ENCODE measurements around the gene PCDH9.

PCDH9 gene

DNA sequence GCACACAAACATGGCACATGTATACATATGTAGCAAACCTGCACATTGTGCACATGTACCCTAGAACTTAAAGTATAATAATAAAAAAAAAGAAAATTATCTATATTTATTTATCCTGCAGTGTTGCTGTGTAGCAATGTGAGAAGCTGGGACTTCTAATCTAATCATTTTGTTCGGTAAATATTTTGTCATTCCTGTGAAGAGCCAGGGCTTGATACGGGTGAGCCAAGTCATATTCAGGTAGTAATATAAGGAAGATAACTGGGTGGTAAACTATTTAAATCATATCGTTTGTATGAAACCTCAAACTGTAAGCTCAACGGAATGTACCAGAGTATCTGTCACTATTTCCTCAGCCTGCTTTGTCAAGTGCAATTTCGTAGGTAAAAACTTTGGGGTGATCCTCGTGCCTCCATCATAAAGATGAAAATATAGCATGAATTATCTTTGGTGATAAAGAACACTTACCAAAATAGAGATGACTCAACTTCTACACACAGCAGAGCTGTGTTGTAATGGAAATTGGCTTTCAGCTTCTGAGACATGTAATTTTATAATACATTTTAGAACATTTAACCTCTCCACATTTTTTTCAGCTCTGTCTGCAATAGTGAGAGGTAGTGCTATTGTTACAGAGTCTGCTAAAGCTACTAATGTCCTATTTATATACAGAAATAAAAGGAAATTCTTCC, 92.9 kb downstream of the PCDH9 start:
- Histone ChIP-seq H4K8ac (ENCODE audit: low read depth, low read length) (no peak overlapping the region), H4K91ac (ENCODE audit: low read depth, low read length, poor library complexity) (no peak overlapping the region), H3K4me1 (ENCODE audit: control insufficient read depth in 2 of 2, insufficient read depth in 1 of 2, low read depth in 1 of 2, low read length in 2 of 2) (peaks cover 2 to 17% of the 10 kb centered on the region in 2 donors), H3K79me1 (ENCODE audit: low read depth, low read length) (no peaks in the 10 kb centered on the region), H3K9me3 (replicated peaks in 1 of 2; ENCODE audit: control insufficient read depth in 2 of 2, insufficient read depth in 1 of 2, low read depth in 1 of 2, low read length in 2 of 2) (no peaks in the 10 kb centered on the region), H3K4me3 (ENCODE audit: low read length in 2 of 2) (no peak overlapping the region), H2AK5ac (ENCODE audit: low read depth, low read length) (no peak overlapping the region), H3K14ac (ENCODE audit: low read length) (no peak overlapping the region), H3K23ac (ENCODE audit: low read depth, low read length, poor library complexity) (no peak overlapping the region), H2AFZ (ENCODE audit: low read length) (peak overlapping the region; percentile 35), H3K18ac (ENCODE audit: low read length) (no peak overlapping the region), H2BK15ac (ENCODE audit: low read length) (no peak overlapping the region), H3K27me3 (ENCODE audit: control insufficient read depth in 3 of 3, insufficient read depth in 3 of 3, low read depth in 1 of 3, low read length in 3 of 3) (no peaks in the 10 kb centered on the region), H2BK12ac (ENCODE audit: low read length) (no peak overlapping the region), H2BK120ac (ENCODE audit: low read depth, low read length) (no peak overlapping the region), H2BK5ac (ENCODE audit: low read length) (no peak overlapping the region), H3K4me2 (ENCODE audit: insufficient read depth, low read length, poor library complexity, severe bottlenecking) (no peak overlapping the region), H3K4ac (ENCODE audit: low read length) (no peak overlapping the region), H3K36me3 (replicated peaks in 1 of 2; ENCODE audit: control insufficient read depth in 2 of 2, insufficient read depth in 2 of 2, low read length in 2 of 2) (no peaks in the 10 kb centered on the region), H3K9ac (ENCODE audit: low read depth, low read length, poor library complexity) (no peak overlapping the region), H3K27ac (replicated peaks; ENCODE audit: low read length) (no peak overlapping the region)
- no CpG with 5 or more reads among the region's 6 CpGs for WGBS, 2 donors (ENCODE audit: extremely low coverage in 2 of 2, insufficient read length in 2 of 2, insufficient replicate concordance in 1 of 2)
- no peak for DNase-seq (ENCODE audit: low spot score)

DNA sequence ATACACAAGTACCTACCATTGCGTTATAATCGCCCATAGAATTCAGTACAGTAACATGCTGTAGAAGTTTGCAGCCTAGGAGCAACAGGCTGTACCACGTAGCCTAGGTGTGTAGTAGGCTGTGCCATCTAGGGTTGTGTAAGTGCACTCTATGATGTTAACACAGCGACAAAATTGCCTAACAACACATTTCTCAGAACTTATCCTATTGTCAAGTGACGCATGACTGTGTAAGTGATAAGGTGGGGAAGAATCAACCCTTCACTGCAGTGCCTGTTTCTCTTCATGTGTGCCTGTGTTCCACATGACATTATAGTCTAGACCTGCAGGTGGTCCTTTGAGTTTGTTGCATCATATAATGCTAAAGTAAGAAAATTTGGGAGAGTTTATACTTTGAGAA, 94.0 kb downstream of the PCDH9 start:
- H3K27me3 ChIP-seq (ENCODE audit: control insufficient read depth in 3 of 3, insufficient read depth in 3 of 3, low read depth in 1 of 3, low read length in 3 of 3), result no peaks in the 10 kb centered on the region
- H2AK5ac ChIP-seq (ENCODE audit: low read depth, low read length), result no peak overlapping the region
- WGBS, 2 donors (ENCODE audit: extremely low coverage in 2 of 2, insufficient read length in 2 of 2, insufficient replicate concordance in 1 of 2), result no CpG with 5 or more reads among the region's 5 CpGs
- H3K9me3 ChIP-seq (replicated peaks in 1 of 2; ENCODE audit: control insufficient read depth in 2 of 2, insufficient read depth in 1 of 2, low read depth in 1 of 2, low read length in 2 of 2), result no peaks in the 10 kb centered on the region
- DNase-seq (ENCODE audit: low spot score), result no peak
- H2BK12ac ChIP-seq (ENCODE audit: low read length), result no peak overlapping the region
- no peak overlapping the region for H3K4me2 ChIP-seq (ENCODE audit: insufficient read depth, low read length, poor library complexity, severe bottlenecking)
- H3K27ac ChIP-seq (replicated peaks; ENCODE audit: low read length), result no peak overlapping the region
- H3K9ac ChIP-seq (ENCODE audit: low read depth, low read length, poor library complexity), result no peak overlapping the region
- H4K91ac ChIP-seq (ENCODE audit: low read depth, low read length, poor library complexity), result no peak overlapping the region
- no peak overlapping the region for H2AFZ ChIP-seq (ENCODE audit: low read length)
- no peak overlapping the region for H4K8ac ChIP-seq (ENCODE audit: low read depth, low read length)
- peaks cover 2 to 17% of the 10 kb centered on the region in 2 donors for H3K4me1 ChIP-seq (ENCODE audit: control insufficient read depth in 2 of 2, insufficient read depth in 1 of 2, low read depth in 1 of 2, low read length in 2 of 2)
- no peak overlapping the region for H3K14ac ChIP-seq (ENCODE audit: low read length)
- peak overlapping the region; percentile 8 for H3K18ac ChIP-seq (ENCODE audit: low read length)
- H3K23ac ChIP-seq (ENCODE audit: low read depth, low read length, poor library complexity), result no peak overlapping the region
- H2BK120ac ChIP-seq (ENCODE audit: low read depth, low read length), result no peak overlapping the region
- no peak overlapping the region for H2BK5ac ChIP-seq (ENCODE audit: low read length)
- H3K79me1 ChIP-seq (ENCODE audit: low read depth, low read length), result no peaks in the 10 kb centered on the region
- H3K4ac ChIP-seq (ENCODE audit: low read length), result no peak overlapping the region
- H3K36me3 ChIP-seq (replicated peaks in 1 of 2; ENCODE audit: control insufficient read depth in 2 of 2, insufficient read depth in 2 of 2, low read length in 2 of 2), result no peaks in the 10 kb centered on the region
- H2BK15ac ChIP-seq (ENCODE audit: low read length), result no peak overlapping the region
- H3K4me3 ChIP-seq (ENCODE audit: low read length in 2 of 2), result no peak overlapping the region

DNA sequence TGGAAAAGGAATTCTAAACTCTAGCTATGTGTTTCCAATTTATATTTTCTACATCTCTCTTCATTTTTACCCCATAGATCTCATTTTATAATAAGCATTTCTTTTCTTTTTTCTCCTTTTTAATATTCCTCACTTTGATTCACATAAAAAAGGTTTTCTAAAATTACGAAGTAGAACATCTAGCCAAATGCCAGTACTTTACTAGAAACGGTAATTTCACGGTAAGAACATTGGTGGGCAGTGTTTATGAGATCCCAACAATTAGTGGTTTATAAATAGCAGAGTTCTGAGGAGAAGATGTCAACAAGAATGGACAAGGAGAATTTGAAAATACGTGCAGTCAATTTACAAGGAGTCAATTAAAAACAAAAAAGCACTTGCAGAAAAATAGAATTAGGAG, 94.8 kb downstream of the PCDH9 start:
- no peak overlapping the region for H2AFZ ChIP-seq (ENCODE audit: low read length)
- H4K8ac ChIP-seq (ENCODE audit: low read depth, low read length), result no peak overlapping the region

DNA sequence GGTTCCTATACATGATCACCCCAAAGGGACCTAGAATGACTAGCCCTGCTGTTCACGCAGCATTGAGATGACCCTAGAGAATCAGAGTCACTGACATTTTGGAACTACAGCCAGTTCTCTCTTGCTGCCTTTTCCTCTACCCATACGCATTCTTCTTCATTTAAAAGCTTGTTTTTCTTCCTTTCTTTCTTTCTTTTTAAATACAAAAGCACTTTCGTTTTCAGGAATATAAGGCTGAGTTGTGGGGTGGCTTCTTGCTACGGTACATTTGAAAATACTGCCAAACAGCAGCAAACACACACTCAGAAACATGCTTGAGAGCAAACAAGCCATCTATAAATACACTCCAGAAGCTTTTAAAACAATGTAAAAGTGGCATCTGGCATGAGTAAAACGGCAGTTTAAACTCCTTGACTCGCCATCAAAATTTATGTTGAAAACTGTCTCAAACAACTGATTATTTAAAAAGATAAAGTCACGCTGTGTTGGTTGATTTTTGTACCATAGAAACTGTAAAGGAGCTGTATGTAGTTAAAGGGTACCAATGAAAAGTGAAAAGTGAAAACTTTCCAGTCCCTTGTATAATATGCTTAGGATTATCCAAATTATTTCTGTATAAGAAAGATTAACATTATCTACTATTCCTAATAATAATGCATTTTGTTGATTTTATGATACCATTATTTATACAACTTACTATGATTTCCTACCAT, 95.6 kb downstream of the PCDH9 start:
- Histone ChIP-seq H3K9me3 (replicated peaks in 1 of 2; ENCODE audit: control insufficient read depth in 2 of 2, insufficient read depth in 1 of 2, low read depth in 1 of 2, low read length in 2 of 2) (no peaks in the 10 kb centered on the region), H3K4me1 (ENCODE audit: control insufficient read depth in 2 of 2, insufficient read depth in 1 of 2, low read depth in 1 of 2, low read length in 2 of 2) (peaks cover 2 to 17% of the 10 kb centered on the region in 2 donors), H4K91ac (ENCODE audit: low read depth, low read length, poor library complexity) (no peak overlapping the region), H3K9ac (ENCODE audit: low read depth, low read length, poor library complexity) (no peak overlapping the region), H2BK15ac (ENCODE audit: low read length) (no peak overlapping the region), H3K27me3 (ENCODE audit: control insufficient read depth in 3 of 3, insufficient read depth in 3 of 3, low read depth in 1 of 3, low read length in 3 of 3) (no peaks in the 10 kb centered on the region), H3K14ac (ENCODE audit: low read length) (no peak overlapping the region), H2BK12ac (ENCODE audit: low read length) (no peak overlapping the region), H3K18ac (ENCODE audit: low read length) (no peak overlapping the region), H3K27ac (replicated peaks; ENCODE audit: low read length) (no peak overlapping the region), H4K8ac (ENCODE audit: low read depth, low read length) (no peak overlapping the region), H3K4ac (ENCODE audit: low read length) (no peak overlapping the region), H2AK5ac (ENCODE audit: low read depth, low read length) (no peak overlapping the region), H3K36me3 (replicated peaks in 1 of 2; ENCODE audit: control insufficient read depth in 2 of 2, insufficient read depth in 2 of 2, low read length in 2 of 2) (no peaks in the 10 kb centered on the region), H3K4me2 (ENCODE audit: insufficient read depth, low read length, poor library complexity, severe bottlenecking) (no peak overlapping the region), H2AFZ (ENCODE audit: low read length) (peak overlapping the region; percentile 66), H3K23ac (ENCODE audit: low read depth, low read length, poor library complexity) (no peak overlapping the region), H2BK5ac (ENCODE audit: low read length) (no peak overlapping the region), H3K79me1 (ENCODE audit: low read depth, low read length) (no peaks in the 10 kb centered on the region), H3K4me3 (ENCODE audit: low read length in 2 of 2) (no peak overlapping the region), H2BK120ac (ENCODE audit: low read depth, low read length) (no peak overlapping the region)
- WGBS, 2 donors (ENCODE audit: extremely low coverage in 2 of 2, insufficient read length in 2 of 2, insufficient replicate concordance in 1 of 2), result no CpG with 5 or more reads among the region's 7 CpGs
- DNase-seq (ENCODE audit: low spot score), result no peak

More for the DNA sequence above, 94.8 kb downstream of the PCDH9 start:
- no peak overlapping the region for H3K27ac ChIP-seq (replicated peaks; ENCODE audit: low read length)
- no peak overlapping the region for H2BK15ac ChIP-seq (ENCODE audit: low read length)
- H2BK12ac ChIP-seq (ENCODE audit: low read length), result no peak overlapping the region
- H4K91ac ChIP-seq (ENCODE audit: low read depth, low read length, poor library complexity), result no peak overlapping the region
- H3K79me1 ChIP-seq (ENCODE audit: low read depth, low read length), result no peaks in the 10 kb centered on the region
- H2AK5ac ChIP-seq (ENCODE audit: low read depth, low read length), result no peak overlapping the region
- no peak overlapping the region for H3K4me3 ChIP-seq (ENCODE audit: low read length in 2 of 2)
- H3K9me3 ChIP-seq (replicated peaks in 1 of 2; ENCODE audit: control insufficient read depth in 2 of 2, insufficient read depth in 1 of 2, low read depth in 1 of 2, low read length in 2 of 2), result no peaks in the 10 kb centered on the region
- no peak overlapping the region for H3K9ac ChIP-seq (ENCODE audit: low read depth, low read length, poor library complexity)
- H3K4me1 ChIP-seq (ENCODE audit: control insufficient read depth in 2 of 2, insufficient read depth in 1 of 2, low read depth in 1 of 2, low read length in 2 of 2), result peaks cover 2 to 17% of the 10 kb centered on the region in 2 donors
- H2BK120ac ChIP-seq (ENCODE audit: low read depth, low read length), result no peak overlapping the region
- no peak overlapping the region for H3K18ac ChIP-seq (ENCODE audit: low read length)
- H3K14ac ChIP-seq (ENCODE audit: low read length), result no peak overlapping the region
- no peaks in the 10 kb centered on the region for H3K36me3 ChIP-seq (replicated peaks in 1 of 2; ENCODE audit: control insufficient read depth in 2 of 2, insufficient read depth in 2 of 2, low read length in 2 of 2)
- no peak overlapping the region for H3K23ac ChIP-seq (ENCODE audit: low read depth, low read length, poor library complexity)
- no peaks in the 10 kb centered on the region for H3K27me3 ChIP-seq (ENCODE audit: control insufficient read depth in 3 of 3, insufficient read depth in 3 of 3, low read depth in 1 of 3, low read length in 3 of 3)
- no peak for DNase-seq (ENCODE audit: low spot score)
- H3K4me2 ChIP-seq (ENCODE audit: insufficient read depth, low read length, poor library complexity, severe bottlenecking), result no peak overlapping the region
- H3K4ac ChIP-seq (ENCODE audit: low read length), result no peak overlapping the region
- WGBS, 2 donors (ENCODE audit: extremely low coverage in 2 of 2, insufficient read length in 2 of 2, insufficient replicate concordance in 1 of 2), result no CpG with 5 or more reads among the region's 4 CpGs
- no peak overlapping the region for H2BK5ac ChIP-seq (ENCODE audit: low read length)

Data from neuronal stem cell (in vitro differentiated cells).